Lower leg skin (tissue), 4 donors: ENCODE results near the gene RPS6KA4. TPM values are rescaled to one million over a fixed set of nuclear protein-coding genes. Genes with fewer than 3 reads are reported as not detected.
"Not testable (repeated sequence)": the region's sequence is repeated elsewhere in the genome, so short reads cannot be mapped to it uniquely, and the experiment has no call there.

Source experiments
- DNase-seq, 2 donors: peaks; one replicate each; pipeline ENCODE4 v3.0.0-alpha.2; 2019; ENCODE audit warnings: low spot score in 2 of 2
- H3K4me3 ChIP-seq: fragments of 200-600 bp; sonication (generic); 2 replicates; pipeline ENCODE4 v1.5.1; 2017; ENCODE audit warnings: mild to moderate bottlenecking, low read depth; ENCODE audit not compliant: poor library complexity, severe bottlenecking
- POLR2A ChIP-seq, 2 donors: fragments of 450-650 bp; IDR thresholded peaks; one replicate each; pipeline ENCODE4 v1.6.1; 2016 to 2017; ENCODE audit warnings: antibody characterized with exemption in 2 of 2, mild to moderate bottlenecking in 1 of 2, moderate library complexity in 1 of 2
- WGBS, 2 donors: methylation state at CpG; one replicate each; pipeline ENCODE4 v1.1.5; 2018; 5-methylcytosine and 5-hydroxymethylcytosine counted together
- intact Hi-C: fragments of 100-400 bp; cut with DNase I; formaldehyde crosslinking; loops from one replicate; pipeline ENCODE4 v1.15.0; 2023; ENCODE audit warnings: low total_unique reads
- total RNA-seq, 4 donors: library from RNA; depleted of rRNA; stranded (reverse); fragments of >200 nt; gene quantifications; one replicate each; pipeline ENCODE4 v1.1.0, GENCODE V29; 2016
- TF ChIP-seq, protein P1 (sequence below), 3 donors: fragments of 450-650 bp; IDR thresholded peaks; one replicate each; pipeline ENCODE4 v1.5.1; 2016; ENCODE audit warnings: antibody characterized with exemption in 3 of 3, mild to moderate bottlenecking in 3 of 3, moderate library complexity in 2 of 3

Gene RPS6KA4
- total RNA-seq, 4 donors from 2014 or later: 39.4 to 77.4 (median 49.2) TPM

DNA sequence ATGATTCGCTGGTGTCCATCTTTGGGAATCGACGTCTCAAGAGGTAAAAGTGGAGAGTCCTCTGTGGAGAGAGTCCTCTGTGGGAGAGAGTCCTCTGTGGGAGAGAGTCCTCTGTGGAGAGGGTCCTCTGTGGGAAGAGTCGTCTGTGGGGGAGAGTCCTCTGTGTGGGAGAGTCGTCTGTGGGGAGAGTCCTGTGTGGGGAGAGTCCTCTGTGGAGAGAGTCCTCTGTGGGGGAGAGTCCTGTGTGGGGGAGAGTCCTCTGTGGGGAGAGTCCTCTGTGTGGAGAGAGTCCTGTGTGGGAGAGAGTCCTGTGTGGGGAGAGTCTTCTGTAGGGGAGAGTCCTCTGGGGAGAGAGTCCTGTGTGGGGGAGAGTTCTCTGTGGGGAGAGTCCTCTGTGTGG is 37.9 kb upstream of the RPS6KA4 start:
- intact Hi-C loops: no loop called here
- DNase-seq: no peak
- 68 to 71% methylated on average over 5 of the region's 5 CpGs for WGBS, 2 donors
- H3K4me3 ChIP-seq: no peak overlapping the region
- TF ChIP-seq, protein P1, sequence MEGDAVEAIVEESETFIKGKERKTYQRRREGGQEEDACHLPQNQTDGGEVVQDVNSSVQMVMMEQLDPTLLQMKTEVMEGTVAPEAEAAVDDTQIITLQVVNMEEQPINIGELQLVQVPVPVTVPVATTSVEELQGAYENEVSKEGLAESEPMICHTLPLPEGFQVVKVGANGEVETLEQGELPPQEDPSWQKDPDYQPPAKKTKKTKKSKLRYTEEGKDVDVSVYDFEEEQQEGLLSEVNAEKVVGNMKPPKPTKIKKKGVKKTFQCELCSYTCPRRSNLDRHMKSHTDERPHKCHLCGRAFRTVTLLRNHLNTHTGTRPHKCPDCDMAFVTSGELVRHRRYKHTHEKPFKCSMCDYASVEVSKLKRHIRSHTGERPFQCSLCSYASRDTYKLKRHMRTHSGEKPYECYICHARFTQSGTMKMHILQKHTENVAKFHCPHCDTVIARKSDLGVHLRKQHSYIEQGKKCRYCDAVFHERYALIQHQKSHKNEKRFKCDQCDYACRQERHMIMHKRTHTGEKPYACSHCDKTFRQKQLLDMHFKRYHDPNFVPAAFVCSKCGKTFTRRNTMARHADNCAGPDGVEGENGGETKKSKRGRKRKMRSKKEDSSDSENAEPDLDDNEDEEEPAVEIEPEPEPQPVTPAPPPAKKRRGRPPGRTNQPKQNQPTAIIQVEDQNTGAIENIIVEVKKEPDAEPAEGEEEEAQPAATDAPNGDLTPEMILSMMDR (IDR thresholded peaks at IDR 0.05): no peak
- no peak for TF ChIP-seq POLR2A (IDR thresholded peaks at IDR 0.05)

DNA sequence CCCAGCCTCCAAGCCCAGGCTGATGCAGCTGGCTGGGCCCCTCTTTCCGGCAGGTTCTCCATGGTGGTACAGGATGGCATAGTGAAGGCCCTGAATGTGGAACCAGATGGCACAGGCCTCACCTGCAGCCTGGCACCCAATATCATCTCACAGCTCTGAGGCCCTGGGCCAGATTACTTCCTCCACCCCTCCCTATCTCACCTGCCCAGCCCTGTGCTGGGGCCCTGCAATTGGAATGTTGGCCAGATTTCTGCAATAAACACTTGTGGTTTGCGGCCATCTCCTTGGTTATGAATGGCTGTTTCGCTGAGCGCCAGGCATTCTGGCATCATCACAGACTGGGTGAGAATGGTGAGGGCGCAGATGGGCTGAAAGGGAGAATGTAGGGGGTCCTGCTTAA is 37.4 kb upstream of the RPS6KA4 start:
- TF ChIP-seq, protein P1 (IDR thresholded peaks at IDR 0.05): no peak
- no peak for TF ChIP-seq POLR2A (IDR thresholded peaks at IDR 0.05)
- H3K4me3 ChIP-seq: no peak overlapping the region
- no peak for DNase-seq
- 50 to 54% methylated on average over 4 to 5 of the region's 5 CpGs for WGBS, 2 donors
- intact Hi-C loops: no loop called here

DNA sequence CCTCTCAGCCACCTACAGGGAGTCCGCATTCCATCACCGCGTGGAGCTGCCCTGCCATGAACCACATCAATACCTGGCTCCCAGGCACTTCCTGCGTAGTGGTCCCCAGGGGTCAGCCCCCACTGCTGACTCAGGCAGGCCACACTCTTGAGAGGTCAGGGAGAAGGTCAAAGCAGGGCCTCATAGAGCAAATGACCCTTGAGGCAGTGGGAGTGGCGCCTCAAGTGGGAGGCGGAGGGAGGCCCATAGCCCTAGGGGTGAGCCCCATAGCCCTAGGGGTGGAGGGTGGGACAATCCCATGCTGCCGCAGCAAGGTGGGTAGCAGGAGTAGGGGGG is 36.1 kb upstream of the RPS6KA4 start:
- DNase-seq: no peak
- H3K4me3 ChIP-seq: no peak overlapping the region
- TF ChIP-seq, protein P1 (IDR thresholded peaks at IDR 0.05): no peak
- TF ChIP-seq POLR2A (IDR thresholded peaks at IDR 0.05): no peak
- 64 to 82% methylated on average over 7 of the region's 7 CpGs for WGBS, 2 donors
- intact Hi-C loops: no loop called here

DNA sequence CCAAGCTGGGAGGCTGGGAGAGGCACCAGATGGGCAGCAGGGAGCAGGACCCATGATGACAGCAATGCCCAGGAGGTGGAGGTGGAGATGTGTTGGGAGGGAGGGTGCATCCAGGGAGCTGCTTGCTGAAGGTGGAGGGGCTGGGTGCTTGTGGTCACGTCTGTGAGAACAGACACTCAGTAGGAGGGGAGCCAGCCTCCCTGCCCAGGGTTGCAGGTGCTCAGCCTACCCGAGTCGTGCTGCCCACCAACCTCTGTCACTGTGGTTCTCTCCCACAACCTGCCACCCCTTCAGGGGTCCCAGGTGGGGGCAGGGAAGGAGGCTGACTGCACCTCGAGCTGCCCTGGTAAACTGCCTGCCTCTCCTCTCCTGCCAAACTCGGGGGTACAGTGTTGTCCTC is 35.6 kb upstream of the RPS6KA4 start:
- no peak overlapping the region for H3K4me3 ChIP-seq
- DNase-seq: no peak
- TF ChIP-seq, protein P1 (IDR thresholded peaks at IDR 0.05): no peak
- no peak for TF ChIP-seq POLR2A (IDR thresholded peaks at IDR 0.05)
- intact Hi-C loops: no loop called here
- WGBS, 2 donors: 59 to 61% methylated on average over 5 of the region's 5 CpGs

DNA sequence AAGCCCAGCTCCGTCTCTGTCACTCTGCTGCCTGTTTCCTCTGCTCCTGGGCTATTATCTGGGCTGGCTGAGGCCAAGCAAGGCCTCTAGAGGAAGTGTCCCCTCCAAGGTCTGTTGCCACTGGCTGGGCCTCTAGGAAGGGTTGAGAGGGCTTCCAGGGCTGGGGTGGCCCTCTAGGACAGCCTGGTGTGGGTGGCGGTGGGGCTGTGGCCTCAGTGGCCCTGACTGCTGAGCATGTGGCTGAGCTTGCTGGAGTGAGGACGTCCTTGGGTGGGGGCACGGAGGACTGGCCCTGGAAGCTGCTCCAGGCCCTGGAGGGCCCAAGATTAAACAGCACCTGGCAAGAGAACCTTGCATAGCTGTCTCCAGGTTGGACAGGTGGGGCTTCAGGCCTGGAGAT is 35.0 kb upstream of the RPS6KA4 start:
- DNase-seq, H3K4me3 ChIP-seq, intact Hi-C loops: not testable (repeated sequence)
- 71 to 100% methylated on average over 1 to 4 of the region's 4 CpGs for WGBS, 2 donors

DNA sequence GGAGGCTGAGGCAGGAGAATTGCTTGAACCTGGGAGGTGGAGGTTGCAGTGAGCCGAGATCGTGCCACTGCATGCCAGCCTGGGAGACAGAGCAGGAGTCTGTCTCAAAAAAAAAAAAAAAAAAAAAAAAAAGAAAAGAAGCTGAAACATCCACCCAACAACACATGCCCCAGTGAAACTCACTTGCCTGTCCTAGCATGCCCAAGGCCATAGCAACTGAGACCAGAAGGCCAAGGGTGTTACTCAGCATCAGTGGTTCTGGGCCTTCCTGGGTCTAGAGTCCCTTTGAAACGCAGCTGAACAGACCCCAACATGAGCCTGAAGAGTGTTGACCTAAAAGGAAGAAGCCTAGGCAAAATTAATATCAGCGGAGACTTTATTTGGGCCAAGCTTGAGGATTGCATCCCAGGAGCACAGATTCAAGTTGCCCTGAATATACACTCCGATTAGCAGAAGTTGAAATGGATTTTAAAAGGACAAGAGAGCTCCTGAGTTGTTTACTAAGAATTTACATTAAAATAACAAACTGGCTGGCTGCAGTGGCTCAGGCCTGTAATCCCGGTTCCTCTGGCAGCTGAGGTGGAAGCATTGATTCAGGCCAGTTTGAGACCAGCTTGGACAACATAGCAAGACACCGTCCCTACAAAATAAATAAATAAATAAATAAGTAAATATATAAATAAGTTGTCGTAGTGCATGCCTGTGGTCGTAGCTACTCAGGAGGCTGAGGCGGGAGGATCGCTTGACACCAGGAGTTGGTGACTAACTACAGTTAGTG is 34.1 kb upstream of the RPS6KA4 start:
- DNase-seq: no peak
- TF ChIP-seq, protein P1 (IDR thresholded peaks at IDR 0.05): no peak
- H3K4me3 ChIP-seq: no peak overlapping the region
- 67 to 68% methylated on average over 11 of the region's 11 CpGs for WGBS, 2 donors
- intact Hi-C loops: no loop called here
